ENCODE data around the gene DDI1.

DNA sequence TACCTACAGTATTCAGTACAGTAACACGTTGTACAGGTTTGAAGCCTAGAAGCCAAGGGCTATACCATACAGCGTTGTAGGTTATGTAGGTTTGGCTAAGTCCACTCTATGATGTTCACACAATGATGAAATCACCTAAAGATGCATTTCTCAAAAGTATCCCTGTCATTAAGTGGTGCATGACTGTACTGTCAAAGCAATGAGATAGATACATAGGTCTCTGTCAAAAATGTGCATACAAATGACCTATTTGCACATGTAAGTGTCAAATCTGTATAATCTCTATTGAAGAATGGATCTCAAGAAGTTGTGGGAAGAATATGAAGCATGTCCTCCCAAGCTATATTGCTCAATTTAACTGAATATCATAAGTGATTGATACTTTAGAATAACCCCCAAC lies 11.9 kb upstream of the DDI1 start:
- TF ChIP-seq, protein P1, sequence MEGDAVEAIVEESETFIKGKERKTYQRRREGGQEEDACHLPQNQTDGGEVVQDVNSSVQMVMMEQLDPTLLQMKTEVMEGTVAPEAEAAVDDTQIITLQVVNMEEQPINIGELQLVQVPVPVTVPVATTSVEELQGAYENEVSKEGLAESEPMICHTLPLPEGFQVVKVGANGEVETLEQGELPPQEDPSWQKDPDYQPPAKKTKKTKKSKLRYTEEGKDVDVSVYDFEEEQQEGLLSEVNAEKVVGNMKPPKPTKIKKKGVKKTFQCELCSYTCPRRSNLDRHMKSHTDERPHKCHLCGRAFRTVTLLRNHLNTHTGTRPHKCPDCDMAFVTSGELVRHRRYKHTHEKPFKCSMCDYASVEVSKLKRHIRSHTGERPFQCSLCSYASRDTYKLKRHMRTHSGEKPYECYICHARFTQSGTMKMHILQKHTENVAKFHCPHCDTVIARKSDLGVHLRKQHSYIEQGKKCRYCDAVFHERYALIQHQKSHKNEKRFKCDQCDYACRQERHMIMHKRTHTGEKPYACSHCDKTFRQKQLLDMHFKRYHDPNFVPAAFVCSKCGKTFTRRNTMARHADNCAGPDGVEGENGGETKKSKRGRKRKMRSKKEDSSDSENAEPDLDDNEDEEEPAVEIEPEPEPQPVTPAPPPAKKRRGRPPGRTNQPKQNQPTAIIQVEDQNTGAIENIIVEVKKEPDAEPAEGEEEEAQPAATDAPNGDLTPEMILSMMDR (IDR thresholded peaks at IDR 0.05) = no peak
- TF ChIP-seq POLR2A (IDR thresholded peaks at IDR 0.05) = no peak
